GDM1 (cell line): ENCODE results near the gene MUC7.
"Not testable (repeated sequence)": the region's sequence is repeated elsewhere in the genome, so short reads cannot be mapped to it uniquely, and the experiment has no call there.

Source experiments
- DNase-seq: peaks from one replicate; lab custom pipeline; 2025; lab: John Stamatoyannopoulos, UW

Gene MUC7

DNA sequence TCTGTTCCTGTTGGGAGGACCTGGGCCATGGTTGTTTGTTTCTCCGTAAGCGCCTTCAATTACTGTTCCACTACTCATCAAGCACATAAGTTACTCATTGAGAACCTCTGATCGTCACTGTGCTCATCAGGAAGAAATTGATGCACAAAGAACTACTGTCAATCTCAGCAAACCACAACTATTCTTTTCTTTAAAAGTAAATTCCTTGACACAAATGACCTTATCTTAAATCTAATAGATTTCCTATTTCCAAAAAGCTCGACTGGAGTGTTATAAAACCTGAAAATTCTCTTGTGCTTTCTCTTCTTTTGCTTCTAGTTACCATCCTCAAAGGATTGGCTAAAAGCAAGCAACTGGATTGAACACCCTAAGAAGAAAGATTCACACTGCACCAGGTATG is at the start of gene MUC7:
Gene MUC7 (plus strand): TSS at position 301 of the 400 bp plus-strand sequence. CDS start 1,825 bp downstream, outside the sequence.
- DNase-seq, result no peak

DNA sequence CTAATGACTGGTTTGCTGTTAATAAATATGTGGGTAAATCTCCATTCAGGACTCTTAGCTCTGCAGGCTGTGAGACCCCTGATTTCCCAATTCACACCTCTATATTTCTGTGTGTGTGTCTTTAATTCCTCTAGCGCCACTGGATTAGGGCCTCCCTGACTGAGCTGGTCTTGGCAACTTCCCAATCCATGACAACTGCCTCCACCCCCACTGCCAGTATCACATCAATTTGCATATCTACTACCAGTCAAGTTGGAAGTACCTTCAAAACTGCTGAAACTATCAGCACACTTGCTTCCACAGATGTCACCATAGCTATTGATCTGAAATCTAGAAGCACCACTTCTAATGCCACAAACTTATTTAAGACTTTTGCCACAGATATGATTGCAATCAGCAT is 46.7 kb upstream of the MUC7 start:
- DNase-seq, result no peak

DNA sequence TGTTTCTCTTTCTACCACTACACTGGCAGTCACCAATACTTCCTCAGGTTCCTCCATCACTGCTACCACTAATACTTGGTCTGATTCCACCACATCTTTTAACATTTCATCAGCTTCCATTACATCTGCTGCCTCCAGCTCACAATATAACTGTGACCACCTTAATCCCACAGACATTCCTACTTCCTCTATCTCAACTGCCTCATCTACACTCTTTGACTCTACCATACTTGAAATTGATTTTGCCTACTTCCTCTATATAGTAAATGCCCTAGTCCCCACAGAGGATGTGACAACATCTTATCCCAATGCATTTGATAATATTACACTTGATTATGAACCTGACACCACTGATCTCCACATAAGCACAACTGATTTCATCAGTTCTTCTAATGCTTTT is 45.2 kb upstream of the MUC7 start:
- no peak for DNase-seq

GRCh38 chr4:70437197-70437596 is 34.8 kb upstream of the MUC7 start:
- DNase-seq, result no peak

DNA sequence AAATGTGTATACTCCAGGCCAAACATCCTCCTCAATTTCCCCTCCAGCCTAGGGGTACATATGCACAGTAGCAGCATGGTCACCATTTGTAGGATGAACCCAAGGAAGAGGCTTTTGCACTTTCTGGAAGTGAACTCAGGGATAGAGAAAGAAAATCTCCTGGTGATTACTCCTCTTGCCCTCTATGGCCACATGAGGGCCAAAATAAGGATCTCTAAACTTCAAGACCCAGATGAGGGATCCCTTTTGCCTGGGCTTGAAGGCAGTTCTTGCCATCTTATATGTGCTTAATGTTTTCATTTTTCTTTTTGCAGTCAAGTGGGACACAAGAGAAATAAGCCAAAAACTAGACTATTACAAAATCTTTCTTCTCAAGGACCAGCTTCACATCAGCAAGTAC is 29.5 kb upstream of the MUC7 start:
- no peak for DNase-seq

- DNase-seq, result no peak
These were observed 28.7 kb upstream of the MUC7 start for GRCh38 chr4:70443329-70443728.

DNA sequence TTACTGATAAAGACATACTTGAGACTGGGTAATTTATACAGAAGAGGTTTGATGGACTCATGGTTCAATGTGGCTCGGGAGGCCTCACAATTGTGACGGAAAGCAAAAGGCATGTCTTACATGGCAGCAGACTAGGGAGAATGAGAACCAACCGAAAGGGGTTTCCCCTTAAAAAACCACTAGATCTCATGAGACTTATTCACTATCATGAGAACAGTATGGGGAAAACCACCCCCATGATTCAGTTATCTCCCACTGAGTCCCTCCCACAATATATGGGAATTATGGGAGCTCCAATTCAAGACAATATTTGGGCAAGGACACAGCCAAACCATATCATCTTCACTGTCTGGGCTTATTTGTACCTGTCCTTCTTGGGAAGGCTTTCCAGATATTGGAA is 22.8 kb upstream of the MUC7 start:
- no peak for DNase-seq

DNA sequence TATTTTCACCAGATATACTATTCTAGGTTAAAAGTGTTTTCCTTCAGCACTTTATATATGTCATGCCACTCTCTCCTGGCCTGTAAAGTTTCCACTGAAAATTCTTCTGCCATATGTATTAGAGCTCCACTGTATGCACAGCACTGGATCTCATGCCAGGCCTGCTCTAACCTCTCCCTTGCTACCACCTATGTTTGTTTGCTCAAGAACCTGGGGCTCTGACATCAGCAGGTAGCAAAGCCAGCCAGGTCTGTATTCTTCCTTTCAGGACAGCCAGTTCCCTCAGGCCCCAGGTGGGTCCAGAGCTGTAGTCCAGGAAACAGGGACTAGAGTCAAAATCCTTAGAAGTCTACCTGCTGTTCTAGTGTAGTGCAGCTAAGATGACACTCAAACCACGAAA is 19.1 kb upstream of the MUC7 start:
- DNase-seq, result no peak

DNA sequence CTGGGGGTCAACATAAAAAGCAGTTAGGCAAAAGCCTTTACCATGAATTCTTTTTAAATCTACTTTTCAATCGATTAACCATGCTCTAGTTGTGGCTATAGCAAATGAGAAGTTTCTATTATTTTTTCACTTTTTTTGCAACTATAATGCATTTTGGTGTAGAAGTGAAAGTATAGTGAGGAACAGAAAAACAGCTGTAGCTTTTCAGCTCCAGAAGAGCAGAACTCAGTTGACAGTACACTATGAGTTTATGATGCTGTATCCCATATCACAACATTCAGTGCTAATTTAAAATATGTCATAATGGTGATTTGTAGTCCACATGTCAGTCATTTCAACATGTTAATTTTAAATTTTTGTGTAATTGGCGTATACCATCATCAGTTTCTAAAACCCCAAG is 8.7 kb upstream of the MUC7 start:
- DNase-seq, result no peak

GRCh38 chr4:70473679-70474078 is 1.7 kb downstream of the MUC7 start:
- no peak for DNase-seq

DNA sequence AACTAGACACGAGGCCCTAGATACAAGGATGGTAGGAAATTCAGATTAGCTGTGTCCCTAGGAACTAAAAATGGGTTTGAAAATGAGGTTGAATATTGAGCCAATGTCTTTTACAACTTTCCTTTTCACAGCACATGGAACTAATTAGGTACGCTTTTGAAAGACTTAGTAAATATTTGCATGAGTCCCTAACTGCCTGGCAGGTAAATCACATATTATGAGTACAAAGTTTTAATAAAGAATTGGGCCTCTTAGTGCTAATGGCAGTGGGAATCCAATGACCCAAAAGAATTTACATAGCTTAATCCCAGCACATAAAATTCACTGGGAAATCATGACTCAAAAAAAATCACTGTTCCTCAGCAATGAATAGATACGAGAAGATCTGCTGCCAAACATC is 16.8 kb downstream of the MUC7 start:
- no peak for DNase-seq

DNA sequence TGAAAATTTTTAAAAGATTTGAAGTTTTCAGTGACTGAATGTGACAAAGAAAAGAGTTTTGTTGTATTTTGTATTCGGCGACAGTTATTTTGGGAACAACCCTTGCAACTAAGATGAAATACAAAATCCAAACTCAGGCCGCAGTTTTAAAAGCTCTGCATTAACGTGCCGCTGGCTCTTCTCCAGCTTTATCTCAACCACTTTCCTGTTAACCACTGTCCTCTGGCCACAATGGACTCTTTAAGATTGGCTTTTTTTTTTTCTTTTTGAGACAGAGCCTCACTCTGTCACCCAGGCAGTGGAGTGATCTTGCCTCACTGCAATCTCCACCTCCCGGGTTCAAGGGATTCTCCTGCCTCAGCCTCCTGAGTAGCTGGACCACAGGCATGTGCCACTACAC is 24.2 kb downstream of the MUC7 start:
- no peak for DNase-seq

DNA sequence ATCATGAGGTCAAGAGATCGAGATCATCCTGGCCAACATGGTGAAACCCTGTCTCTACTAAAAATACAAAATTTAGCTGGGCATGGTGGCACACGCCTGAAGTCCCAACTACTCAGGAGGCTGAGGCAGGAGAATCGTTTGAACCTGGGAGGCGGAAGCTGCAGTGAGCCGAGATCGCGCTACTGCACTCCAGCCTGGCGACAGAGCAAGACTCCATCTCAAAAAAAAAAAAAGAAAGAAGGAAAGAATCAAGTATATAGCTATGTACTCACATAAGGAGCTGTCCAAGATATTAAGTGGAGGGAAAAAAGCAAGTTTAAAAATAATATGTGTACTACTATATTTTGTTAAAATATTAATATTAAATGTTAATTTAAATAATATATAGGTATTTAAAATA is 29.8 kb downstream of the MUC7 start:
- not testable (repeated sequence) for DNase-seq

GRCh38 chr4:70504733-70505132 is 32.7 kb downstream of the MUC7 start:
- DNase-seq, result no peak

GRCh38 chr4:70505151-70505748 is 33.3 kb downstream of the MUC7 start:
- DNase-seq, result no peak

- no peak for DNase-seq
These were observed 36.8 kb downstream of the MUC7 start for GRCh38 chr4:70508801-70509200.

DNA sequence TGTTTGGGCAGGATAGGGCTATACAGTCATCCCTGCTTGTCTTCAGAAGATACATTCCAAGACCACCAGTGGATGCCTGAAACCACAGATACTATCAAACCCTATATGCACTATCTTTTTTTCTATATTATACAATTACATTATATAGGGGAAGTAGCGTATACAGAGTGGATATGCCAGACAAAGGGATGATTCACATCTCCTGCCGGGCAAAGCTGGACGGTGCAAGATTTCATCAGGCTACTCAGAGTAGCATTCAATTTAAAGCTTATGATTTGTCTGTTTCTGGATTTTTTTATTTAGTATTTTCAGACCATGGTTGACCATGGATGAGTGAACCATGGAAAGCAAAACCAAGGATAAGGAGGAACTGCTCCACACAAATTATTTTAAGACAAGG is 39.4 kb downstream of the MUC7 start:
- no peak for DNase-seq

DNA sequence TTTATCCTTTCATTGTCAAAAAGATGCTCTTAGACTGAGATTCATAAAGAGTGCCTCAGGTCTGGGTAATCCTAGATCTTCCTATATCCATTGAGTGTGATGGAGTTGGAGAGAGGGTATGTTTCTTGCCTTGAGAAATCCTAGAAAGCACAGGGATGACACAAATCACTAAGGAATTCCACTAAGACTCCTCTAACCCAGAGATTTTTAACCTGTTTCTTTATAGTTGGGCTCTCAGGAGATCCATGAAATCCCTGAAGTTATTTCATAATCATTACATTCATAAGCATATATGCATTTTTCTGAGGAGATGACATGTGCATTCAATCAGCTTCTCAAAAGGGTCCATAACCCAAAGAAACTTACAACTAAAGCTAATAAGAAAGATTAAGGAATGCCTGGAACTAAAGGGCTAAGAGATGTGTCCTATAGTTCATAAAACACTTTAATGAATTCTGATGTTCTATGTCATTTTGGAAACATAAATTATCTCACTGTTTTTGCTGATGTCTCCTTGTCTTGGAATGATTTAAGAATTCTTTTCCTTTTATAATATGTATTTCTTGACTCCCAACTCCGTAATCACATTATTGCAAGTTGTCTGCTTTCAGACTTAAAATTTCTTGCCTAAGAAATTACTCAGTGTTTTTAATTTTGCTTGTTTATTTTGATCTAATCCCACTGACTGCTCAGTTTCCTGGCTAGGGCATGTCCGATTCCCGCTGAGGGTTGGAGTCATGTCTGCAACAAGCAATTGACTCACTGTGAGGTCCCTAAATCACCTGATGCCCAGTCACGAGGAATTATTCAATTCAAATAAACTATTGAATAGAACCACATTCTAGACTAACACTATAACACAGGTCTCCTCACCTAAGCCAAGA is 43.6 kb downstream of the MUC7 start:
- DNase-seq, result no peak

- DNase-seq, result no peak
These were observed 46.3 kb downstream of the MUC7 start, which contains the start of gene AMTN for GRCh38 chr4:70518269-70518668. Gene AMTN (plus strand): TSS chr4:70518569. CDS start chr4:70518778, 209 bp downstream.

DNA sequence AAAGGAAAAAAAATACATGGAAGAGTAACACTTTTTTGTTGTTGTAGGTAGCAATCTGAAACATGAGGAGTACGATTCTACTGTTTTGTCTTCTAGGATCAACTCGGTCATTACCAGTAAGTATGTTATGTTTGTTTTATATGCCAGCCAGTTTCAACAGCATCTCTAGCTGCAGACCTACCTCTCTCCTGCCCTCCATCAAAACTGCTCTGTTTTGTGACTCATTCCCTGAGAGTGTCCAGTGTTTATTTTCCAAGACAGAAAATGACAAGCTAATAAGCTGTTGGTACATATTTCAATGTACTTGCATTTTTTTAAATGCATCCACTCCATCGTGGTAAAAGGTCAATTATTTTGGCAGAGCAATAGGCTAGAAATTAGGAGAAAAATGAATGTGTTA is 46.7 kb downstream of the MUC7 start:
- no peak for DNase-seq

GRCh38 chr4:70522626-70523025 is 50.6 kb downstream of the MUC7 start:
- DNase-seq, result no peak

DNA sequence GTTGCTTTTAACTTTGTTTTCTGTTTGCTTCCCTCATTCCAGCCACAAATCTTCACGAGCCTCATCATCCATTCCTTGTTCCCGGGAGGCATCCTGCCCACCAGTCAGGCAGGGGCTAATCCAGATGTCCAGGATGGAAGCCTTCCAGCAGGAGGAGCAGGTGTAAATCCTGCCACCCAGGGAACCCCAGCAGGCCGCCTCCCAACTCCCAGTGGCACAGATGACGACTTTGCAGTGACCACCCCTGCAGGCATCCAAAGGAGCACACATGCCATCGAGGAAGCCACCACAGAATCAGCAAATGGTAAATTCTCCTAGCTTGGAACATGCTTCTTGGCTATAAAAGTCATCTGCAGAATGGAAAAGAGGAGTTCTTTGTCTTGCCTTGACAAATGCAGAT is 59.0 kb downstream of the MUC7 start:
- no peak for DNase-seq

- DNase-seq, result no peak
These were observed 60.0 kb downstream of the MUC7 start for GRCh38 chr4:70531981-70532380.
